ENCODE data around the gene TTYH3.

DNA sequence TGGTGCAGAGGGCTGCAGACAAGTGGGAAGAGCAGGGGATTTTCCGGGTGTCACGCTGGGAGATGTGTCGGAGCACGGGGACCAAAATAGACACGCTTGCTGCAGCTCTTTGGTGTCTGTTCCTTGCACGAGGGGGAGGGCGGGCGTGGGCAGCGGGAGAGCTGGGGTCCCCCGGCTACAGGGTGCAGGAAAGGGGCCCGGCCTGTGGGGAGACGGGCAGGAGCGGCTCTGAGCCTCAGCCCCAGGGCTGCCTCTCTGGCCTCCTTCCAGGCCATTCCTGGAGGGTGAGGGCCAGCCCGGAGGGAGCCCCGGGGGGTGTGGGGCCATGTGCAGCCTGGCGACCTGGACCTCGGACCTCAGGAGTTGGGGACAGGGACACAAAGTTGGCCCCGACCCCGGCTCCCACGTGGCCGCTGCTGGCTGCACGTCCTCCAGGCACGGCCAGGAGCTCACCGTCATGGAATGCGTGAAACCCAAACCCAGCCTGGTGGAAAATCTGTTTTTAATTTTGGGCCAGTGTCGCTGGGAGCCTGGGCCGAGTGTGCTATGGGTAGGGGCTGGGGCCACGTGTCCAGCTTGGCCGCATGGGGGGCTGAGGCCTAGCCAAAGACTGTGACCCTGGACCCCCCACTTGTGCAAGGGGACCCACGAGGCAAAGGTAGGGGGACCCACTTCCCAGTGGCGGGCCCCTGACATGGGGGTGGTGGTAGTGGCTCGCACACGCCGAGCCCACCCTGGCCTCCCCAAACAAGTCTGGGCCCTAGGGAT lies 6.6 kb downstream of the TTYH3 start:
- TF ChIP-seq POLR2AphosphoS5 (IDR thresholded peaks at IDR 0.05; ENCODE audit: borderline replicate concordance, low read depth, low read length), result no peak
- no peak for TF ChIP-seq EZH2 (IDR thresholded peaks at IDR 0.05)
- TF ChIP-seq FOXP2 (optimal IDR thresholded peaks at IDR 0.05; ENCODE audit: control extremely low read depth, extremely low read length, insufficient read depth), result no peak

Measured in SK-N-MC (cell line).